ENCODE data around the gene IMMT.

DNA sequence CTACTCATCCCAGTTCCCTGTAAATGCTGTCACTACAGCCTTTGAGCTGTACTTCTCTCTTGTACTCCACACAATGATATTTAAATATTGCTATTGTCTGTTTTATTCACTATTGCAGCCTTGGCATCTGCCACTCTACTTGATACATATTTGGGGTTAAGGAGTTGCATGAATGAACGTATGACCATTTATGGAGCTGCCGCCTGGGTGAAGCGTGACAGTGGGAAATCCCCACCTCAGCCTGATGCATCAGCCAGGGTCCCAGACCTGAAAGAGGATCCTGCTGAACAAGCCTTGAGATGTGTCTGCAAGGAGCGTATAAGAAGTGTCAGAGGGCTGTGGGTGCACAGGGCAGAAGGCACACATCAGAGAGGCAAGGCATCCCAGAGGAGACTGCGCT is 43.1 kb upstream of the IMMT start:
- TF ChIP-seq CTCF (IDR thresholded peaks at IDR 0.05) (no peak), POLR2A (IDR thresholded peaks at IDR 0.05) (no peak)
